Measurements from ENCODE around the gene PRDM13.
A peak's percentile ranks its signal among the peaks of the same experiment; 100 is the strongest.

The PRDM13 gene

GRCh38 chr6:99606656-99607415 lies at the start of gene PRDM13:
Gene PRDM13 (plus strand): TSS chr6:99606833. CDS start chr6:99607035, 202 bp downstream.
- Histone ChIP-seq H3K4me1 (ENCODE audit: insufficient read depth, low read length) (peaks cover 17% of the 10 kb centered on the region), H3K27me3 (ENCODE audit: insufficient read depth, low read length) (peaks cover 99% of the 10 kb centered on the region), H3K4me3 (ENCODE audit: low read length) (no peak within 1 kb of the TSS), H3K36me3 (ENCODE audit: insufficient read depth, low read length) (no peaks in the 10 kb centered on the region), H2AFZ (ENCODE audit: low read depth, low read length) (no peak within 1 kb of the TSS), H3K9me3 (ENCODE audit: low read length) (peaks cover 1% of the 10 kb centered on the region)

- Histone ChIP-seq H3K4me3 (ENCODE audit: low read length) (no peak overlapping the region), H3K9me3 (ENCODE audit: low read length) (peaks cover 3% of the 10 kb centered on the region), H3K27me3 (ENCODE audit: insufficient read depth, low read length) (no peaks in the 10 kb centered on the region), H3K36me3 (ENCODE audit: insufficient read depth, low read length) (peaks cover 60% of the 10 kb centered on the region), H3K4me1 (ENCODE audit: insufficient read depth, low read length) (no peaks in the 10 kb centered on the region), H2AFZ (ENCODE audit: low read depth, low read length) (no peak overlapping the region)
Measured at GRCh38 chr6:99559057-99559456, 47.6 kb upstream of the PRDM13 start.

GRCh38 chr6:99560668-99561067 lies 46.0 kb upstream of the PRDM13 start:
- no peaks in the 10 kb centered on the region for H3K9me3 ChIP-seq (ENCODE audit: low read length)
- no peak overlapping the region for H2AFZ ChIP-seq (ENCODE audit: low read depth, low read length)
- H3K4me1 ChIP-seq (ENCODE audit: insufficient read depth, low read length), result no peaks in the 10 kb centered on the region
- H3K36me3 ChIP-seq (ENCODE audit: insufficient read depth, low read length), result peaks cover 45% of the 10 kb centered on the region
- no peaks in the 10 kb centered on the region for H3K27me3 ChIP-seq (ENCODE audit: insufficient read depth, low read length)
- no peak overlapping the region for H3K4me3 ChIP-seq (ENCODE audit: low read length)

GRCh38 chr6:99563056-99563723 lies 43.4 kb upstream of the PRDM13 start:
- peaks cover 24% of the 10 kb centered on the region for H3K36me3 ChIP-seq (ENCODE audit: insufficient read depth, low read length)
- no peak overlapping the region for H3K4me3 ChIP-seq (ENCODE audit: low read length)

GRCh38 chr6:99568103-99568933 lies 38.3 kb upstream of the PRDM13 start, which contains the start of gene CCNC:
Gene CCNC (minus strand): TSS chr6:99568660. CDS start chr6:99568527, 133 bp downstream.
- Histone ChIP-seq H3K27me3 (ENCODE audit: insufficient read depth, low read length) (no peaks in the 10 kb centered on the region), H3K4me1 (ENCODE audit: insufficient read depth, low read length) (peaks cover 15% of the 10 kb centered on the region), H2AFZ (ENCODE audit: low read depth, low read length) (peak within 1 kb of the TSS; percentile 13), H3K9me3 (ENCODE audit: low read length) (no peaks in the 10 kb centered on the region), H3K4me3 (ENCODE audit: low read length) (peak within 1 kb of the TSS; percentile 100), H3K36me3 (ENCODE audit: insufficient read depth, low read length) (peaks cover 2% of the 10 kb centered on the region)

More at GRCh38 chr6:99563056-99563723, 43.4 kb upstream of the PRDM13 start:
- Histone ChIP-seq H3K4me1 (ENCODE audit: insufficient read depth, low read length) (peaks cover 15% of the 10 kb centered on the region), H3K27me3 (ENCODE audit: insufficient read depth, low read length) (no peaks in the 10 kb centered on the region), H3K9me3 (ENCODE audit: low read length) (no peaks in the 10 kb centered on the region), H2AFZ (ENCODE audit: low read depth, low read length) (no peak overlapping the region)

- Histone ChIP-seq H3K9me3 (ENCODE audit: low read length) (no peaks in the 10 kb centered on the region), H3K4me1 (ENCODE audit: insufficient read depth, low read length) (no peaks in the 10 kb centered on the region), H2AFZ (ENCODE audit: low read depth, low read length) (no peak overlapping the region), H3K36me3 (ENCODE audit: insufficient read depth, low read length) (no peaks in the 10 kb centered on the region), H3K27me3 (ENCODE audit: insufficient read depth, low read length) (peaks cover 2% of the 10 kb centered on the region), H3K4me3 (ENCODE audit: low read length) (no peak overlapping the region)
Measured at GRCh38 chr6:99573980-99574617, 32.5 kb upstream of the PRDM13 start.

- H3K4me3 ChIP-seq (ENCODE audit: low read length), result no peak overlapping the region
- H3K4me1 ChIP-seq (ENCODE audit: insufficient read depth, low read length), result no peaks in the 10 kb centered on the region
- peaks cover 2% of the 10 kb centered on the region for H3K27me3 ChIP-seq (ENCODE audit: insufficient read depth, low read length)
- no peak overlapping the region for H2AFZ ChIP-seq (ENCODE audit: low read depth, low read length)
- H3K36me3 ChIP-seq (ENCODE audit: insufficient read depth, low read length), result no peaks in the 10 kb centered on the region
- no peaks in the 10 kb centered on the region for H3K9me3 ChIP-seq (ENCODE audit: low read length)
Measured at GRCh38 chr6:99575544-99576227, 30.9 kb upstream of the PRDM13 start.

- H2AFZ ChIP-seq (ENCODE audit: low read depth, low read length), result no peak overlapping the region
- peaks cover 8% of the 10 kb centered on the region for H3K27me3 ChIP-seq (ENCODE audit: insufficient read depth, low read length)
- H3K36me3 ChIP-seq (ENCODE audit: insufficient read depth, low read length), result no peaks in the 10 kb centered on the region
- no peaks in the 10 kb centered on the region for H3K9me3 ChIP-seq (ENCODE audit: low read length)
- H3K4me1 ChIP-seq (ENCODE audit: insufficient read depth, low read length), result no peaks in the 10 kb centered on the region
- no peak overlapping the region for H3K4me3 ChIP-seq (ENCODE audit: low read length)
Measured at GRCh38 chr6:99579781-99580180, 26.9 kb upstream of the PRDM13 start.

- Histone ChIP-seq H3K4me1 (ENCODE audit: insufficient read depth, low read length) (peaks cover 18% of the 10 kb centered on the region), H3K4me3 (ENCODE audit: low read length) (no peak overlapping the region), H3K9me3 (ENCODE audit: low read length) (no peaks in the 10 kb centered on the region), H3K36me3 (ENCODE audit: insufficient read depth, low read length) (no peaks in the 10 kb centered on the region), H2AFZ (ENCODE audit: low read depth, low read length) (no peak overlapping the region), H3K27me3 (ENCODE audit: insufficient read depth, low read length) (peaks cover 70% of the 10 kb centered on the region)
Measured at GRCh38 chr6:99587792-99588191, 18.8 kb upstream of the PRDM13 start.

- peak overlapping the region; percentile 87 for H2AFZ ChIP-seq (ENCODE audit: low read depth, low read length)
- H3K36me3 ChIP-seq (ENCODE audit: insufficient read depth, low read length), result no peaks in the 10 kb centered on the region
- H3K4me3 ChIP-seq (ENCODE audit: low read length), result peak overlapping the region; percentile 44
- peaks cover 72% of the 10 kb centered on the region for H3K27me3 ChIP-seq (ENCODE audit: insufficient read depth, low read length)
- H3K9me3 ChIP-seq (ENCODE audit: low read length), result no peaks in the 10 kb centered on the region
- peaks cover 18% of the 10 kb centered on the region for H3K4me1 ChIP-seq (ENCODE audit: insufficient read depth, low read length)
Measured at GRCh38 chr6:99588618-99589289, 17.9 kb upstream of the PRDM13 start.

GRCh38 chr6:99589290-99589672 lies 17.4 kb upstream of the PRDM13 start:
- peaks cover 77% of the 10 kb centered on the region for H3K27me3 ChIP-seq (ENCODE audit: insufficient read depth, low read length)

More at GRCh38 chr6:99589290-99589672, 17.4 kb upstream of the PRDM13 start:
- Histone ChIP-seq H3K4me3 (ENCODE audit: low read length) (peak overlapping the region; percentile 44), H2AFZ (ENCODE audit: low read depth, low read length) (peak overlapping the region; percentile 87), H3K36me3 (ENCODE audit: insufficient read depth, low read length) (no peaks in the 10 kb centered on the region), H3K4me1 (ENCODE audit: insufficient read depth, low read length) (peaks cover 18% of the 10 kb centered on the region), H3K9me3 (ENCODE audit: low read length) (peaks cover 1% of the 10 kb centered on the region)

Data from neuron (in vitro differentiated cells).